ENCODE measurements around the gene PPP1R7.

PPP1R7 gene

GRCh38 chr2:241208058-241208457 lies 57.8 kb downstream of the PPP1R7 start:
- TF ChIP-seq TEAD4 (IDR thresholded peaks at IDR 0.05) (no peak), TCF12 (IDR thresholded peaks at IDR 0.05; ENCODE audit: low read depth) (no peak), NFIC (IDR thresholded peaks at IDR 0.05) (no peak), CREB1 (IDR thresholded peaks at IDR 0.05; ENCODE audit: low read depth) (no peak), REST (IDR thresholded peaks at IDR 0.05; ENCODE audit: low read depth) (no peak), YY1 (IDR thresholded peaks at IDR 0.05; ENCODE audit: low read depth) (no peak), CEBPB (IDR thresholded peaks at IDR 0.05) (no peak), FOXM1 (IDR thresholded peaks at IDR 0.05; ENCODE audit: borderline replicate concordance, low read depth) (no peak), EGR1 (IDR thresholded peaks at IDR 0.05) (no peak), TAF1 (IDR thresholded peaks at IDR 0.05; ENCODE audit: low read depth) (no peak), RAD21 (IDR thresholded peaks at IDR 0.05; ENCODE audit: low read depth) (no peak), MAX (IDR thresholded peaks at IDR 0.05) (no peak), ZBTB7A (IDR thresholded peaks at IDR 0.05; ENCODE audit: low read depth) (no peak)
- TF ChIP-seq, protein P1, sequence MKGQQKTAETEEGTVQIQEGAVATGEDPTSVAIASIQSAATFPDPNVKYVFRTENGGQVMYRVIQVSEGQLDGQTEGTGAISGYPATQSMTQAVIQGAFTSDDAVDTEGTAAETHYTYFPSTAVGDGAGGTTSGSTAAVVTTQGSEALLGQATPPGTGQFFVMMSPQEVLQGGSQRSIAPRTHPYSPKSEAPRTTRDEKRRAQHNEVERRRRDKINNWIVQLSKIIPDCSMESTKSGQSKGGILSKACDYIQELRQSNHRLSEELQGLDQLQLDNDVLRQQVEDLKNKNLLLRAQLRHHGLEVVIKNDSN (IDR thresholded peaks at IDR 0.05) = no peak

DNA sequence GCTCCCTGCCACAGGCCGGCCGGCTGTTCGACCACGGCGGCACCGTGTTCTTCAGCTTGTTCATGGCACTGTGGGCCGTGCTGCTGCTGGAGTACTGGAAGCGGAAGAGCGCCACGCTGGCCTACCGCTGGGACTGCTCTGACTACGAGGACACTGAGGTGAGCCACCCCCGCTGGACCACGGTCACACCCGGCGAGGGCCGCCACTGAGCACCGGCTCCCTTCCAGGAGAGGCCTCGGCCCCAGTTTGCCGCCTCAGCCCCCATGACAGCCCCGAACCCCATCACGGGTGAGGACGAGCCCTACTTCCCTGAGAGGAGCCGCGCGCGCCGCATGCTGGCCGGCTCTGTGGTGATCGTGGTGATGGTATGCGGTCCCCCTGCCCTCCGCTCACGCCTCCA lies 59.0 kb downstream of the PPP1R7 start:
- TF ChIP-seq TAF1 (IDR thresholded peaks at IDR 0.05; ENCODE audit: low read depth) (no peak), CREB1 (IDR thresholded peaks at IDR 0.05; ENCODE audit: low read depth) (no peak), FOXM1 (IDR thresholded peaks at IDR 0.05; ENCODE audit: borderline replicate concordance, low read depth) (no peak), RAD21 (IDR thresholded peaks at IDR 0.05; ENCODE audit: low read depth) (no peak), ZBTB7A (IDR thresholded peaks at IDR 0.05; ENCODE audit: low read depth) (no peak), EP300 (IDR thresholded peaks at IDR 0.05; ENCODE audit: borderline replicate concordance) (no peak)

- peak; percentile 13; the same call in 1 of the 2 replicates for TF ChIP-seq RAD21 (IDR thresholded peaks at IDR 0.05; ENCODE audit: low read depth)
- no peak for TF ChIP-seq YY1 (IDR thresholded peaks at IDR 0.05; ENCODE audit: low read depth)
Observed at GRCh38 chr2:241211276-241211675, 61.0 kb downstream of the PPP1R7 start.

- TF ChIP-seq, protein P1 (IDR thresholded peaks at IDR 0.05) = no peak
- no peak for TF ChIP-seq TEAD4 (IDR thresholded peaks at IDR 0.05)
- no peak for TF ChIP-seq YY1 (IDR thresholded peaks at IDR 0.05; ENCODE audit: low read depth)
- no peak for TF ChIP-seq CREB1 (IDR thresholded peaks at IDR 0.05; ENCODE audit: low read depth)
- no peak for TF ChIP-seq REST (IDR thresholded peaks at IDR 0.05; ENCODE audit: low read depth)
- no peak for TF ChIP-seq EGR1 (IDR thresholded peaks at IDR 0.05)
- no peak for TF ChIP-seq CEBPB (IDR thresholded peaks at IDR 0.05)
- no peak for TF ChIP-seq TAF1 (IDR thresholded peaks at IDR 0.05; ENCODE audit: low read depth)
- TF ChIP-seq TCF12 (IDR thresholded peaks at IDR 0.05; ENCODE audit: low read depth) = no peak
- TF ChIP-seq RAD21 (IDR thresholded peaks at IDR 0.05; ENCODE audit: low read depth) = no peak
- no peak for TF ChIP-seq EP300 (IDR thresholded peaks at IDR 0.05; ENCODE audit: borderline replicate concordance)
- no peak for TF ChIP-seq ZBTB7A (IDR thresholded peaks at IDR 0.05; ENCODE audit: low read depth)
- no peak for TF ChIP-seq NFIC (IDR thresholded peaks at IDR 0.05)
Observed at GRCh38 chr2:241213041-241213440, 62.8 kb downstream of the PPP1R7 start.

DNA sequence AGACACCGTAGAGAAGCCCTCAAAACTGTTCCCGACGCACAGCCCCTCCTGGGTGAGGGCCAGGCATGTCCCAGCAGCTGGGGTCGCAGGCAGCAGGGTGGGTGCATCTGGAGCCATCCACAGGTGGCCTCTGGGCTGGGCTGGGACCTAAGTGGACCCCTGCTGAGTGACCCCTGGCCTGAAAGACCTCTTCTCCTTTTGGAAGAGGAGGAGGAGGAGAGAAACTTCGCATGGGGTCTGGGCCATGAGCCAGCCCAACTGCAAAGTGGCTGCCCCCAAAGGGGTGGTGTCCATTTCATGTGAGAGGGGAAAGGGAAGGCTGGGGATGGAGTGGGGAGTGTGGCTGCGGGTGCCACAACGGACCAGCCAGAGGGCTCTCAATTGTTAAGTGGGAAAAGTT lies 63.3 kb downstream of the PPP1R7 start:
- no peak for TF ChIP-seq CREB1 (IDR thresholded peaks at IDR 0.05; ENCODE audit: low read depth)
- TF ChIP-seq NFIC (IDR thresholded peaks at IDR 0.05) = no peak
- TF ChIP-seq CEBPB (IDR thresholded peaks at IDR 0.05) = no peak
- TF ChIP-seq TCF12 (IDR thresholded peaks at IDR 0.05; ENCODE audit: low read depth) = no peak
- no peak for TF ChIP-seq EGR1 (IDR thresholded peaks at IDR 0.05)
- no peak for TF ChIP-seq FOXM1 (IDR thresholded peaks at IDR 0.05; ENCODE audit: borderline replicate concordance, low read depth)
- no peak for TF ChIP-seq ZBTB7A (IDR thresholded peaks at IDR 0.05; ENCODE audit: low read depth)
- no peak for TF ChIP-seq EP300 (IDR thresholded peaks at IDR 0.05; ENCODE audit: borderline replicate concordance)
- no peak for TF ChIP-seq TEAD4 (IDR thresholded peaks at IDR 0.05)
- TF ChIP-seq RAD21 (IDR thresholded peaks at IDR 0.05; ENCODE audit: low read depth) = no peak
- TF ChIP-seq, protein P1 (IDR thresholded peaks at IDR 0.05) = no peak
- no peak for TF ChIP-seq MAX (IDR thresholded peaks at IDR 0.05)
- TF ChIP-seq TAF1 (IDR thresholded peaks at IDR 0.05; ENCODE audit: low read depth) = no peak
- no peak for TF ChIP-seq YY1 (IDR thresholded peaks at IDR 0.05; ENCODE audit: low read depth)
- TF ChIP-seq REST (IDR thresholded peaks at IDR 0.05; ENCODE audit: low read depth) = no peak

Data from Ishikawa (cell line).